Ishikawa (cell line): ENCODE results near the gene SPRYD4.

Experiments
- CEBPB ChIP-seq: IDR thresholded peaks from 2 replicates; pipeline ENCODE4 v1.6.1; 2012
- CREB1 ChIP-seq: IDR thresholded peaks from 2 replicates; pipeline ENCODE4 v1.6.1; 2012; ENCODE audit warnings: low read depth
- FOXM1 ChIP-seq: IDR thresholded peaks from 2 replicates; pipeline ENCODE4 v1.6.1; 2012; ENCODE audit warnings: low read depth, borderline replicate concordance
- RAD21 ChIP-seq: IDR thresholded peaks from 2 replicates; pipeline ENCODE4 v1.6.1; 2012; ENCODE audit warnings: low read depth
- YY1 ChIP-seq: IDR thresholded peaks from 2 replicates; pipeline ENCODE4 v1.6.1; 2012; ENCODE audit warnings: low read depth
- TF ChIP-seq, protein P1 (sequence below): IDR thresholded peaks from 2 replicates; pipeline ENCODE4 v1.6.1; 2012
- TF ChIP-seq, protein P2 (sequence below): IDR thresholded peaks from 2 replicates; pipeline ENCODE4 v1.6.1; 2012; ENCODE audit warnings: low read depth, mild to moderate bottlenecking

DNA sequence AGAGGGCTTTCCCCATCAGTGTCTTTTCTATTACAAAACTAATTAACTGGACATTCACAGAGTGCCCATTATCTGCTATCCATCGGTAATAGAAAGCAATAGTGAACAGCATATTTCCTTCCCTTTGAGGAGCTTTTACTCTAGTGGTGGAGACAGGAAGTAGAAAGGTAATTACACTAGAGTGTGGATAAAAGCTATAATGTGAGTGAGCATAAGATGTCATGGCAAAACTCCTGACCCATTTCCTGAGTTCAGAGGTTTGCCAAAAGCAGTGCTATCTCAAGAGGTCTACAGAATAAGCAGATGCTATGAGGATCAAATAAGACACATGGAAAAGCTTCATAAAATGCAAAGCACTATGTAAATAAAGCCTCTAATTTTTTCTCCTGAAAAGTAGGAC is 43.2 kb upstream of the SPRYD4 start:
- TF ChIP-seq, protein P1, sequence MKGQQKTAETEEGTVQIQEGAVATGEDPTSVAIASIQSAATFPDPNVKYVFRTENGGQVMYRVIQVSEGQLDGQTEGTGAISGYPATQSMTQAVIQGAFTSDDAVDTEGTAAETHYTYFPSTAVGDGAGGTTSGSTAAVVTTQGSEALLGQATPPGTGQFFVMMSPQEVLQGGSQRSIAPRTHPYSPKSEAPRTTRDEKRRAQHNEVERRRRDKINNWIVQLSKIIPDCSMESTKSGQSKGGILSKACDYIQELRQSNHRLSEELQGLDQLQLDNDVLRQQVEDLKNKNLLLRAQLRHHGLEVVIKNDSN: no peak
- TF ChIP-seq, protein P2, sequence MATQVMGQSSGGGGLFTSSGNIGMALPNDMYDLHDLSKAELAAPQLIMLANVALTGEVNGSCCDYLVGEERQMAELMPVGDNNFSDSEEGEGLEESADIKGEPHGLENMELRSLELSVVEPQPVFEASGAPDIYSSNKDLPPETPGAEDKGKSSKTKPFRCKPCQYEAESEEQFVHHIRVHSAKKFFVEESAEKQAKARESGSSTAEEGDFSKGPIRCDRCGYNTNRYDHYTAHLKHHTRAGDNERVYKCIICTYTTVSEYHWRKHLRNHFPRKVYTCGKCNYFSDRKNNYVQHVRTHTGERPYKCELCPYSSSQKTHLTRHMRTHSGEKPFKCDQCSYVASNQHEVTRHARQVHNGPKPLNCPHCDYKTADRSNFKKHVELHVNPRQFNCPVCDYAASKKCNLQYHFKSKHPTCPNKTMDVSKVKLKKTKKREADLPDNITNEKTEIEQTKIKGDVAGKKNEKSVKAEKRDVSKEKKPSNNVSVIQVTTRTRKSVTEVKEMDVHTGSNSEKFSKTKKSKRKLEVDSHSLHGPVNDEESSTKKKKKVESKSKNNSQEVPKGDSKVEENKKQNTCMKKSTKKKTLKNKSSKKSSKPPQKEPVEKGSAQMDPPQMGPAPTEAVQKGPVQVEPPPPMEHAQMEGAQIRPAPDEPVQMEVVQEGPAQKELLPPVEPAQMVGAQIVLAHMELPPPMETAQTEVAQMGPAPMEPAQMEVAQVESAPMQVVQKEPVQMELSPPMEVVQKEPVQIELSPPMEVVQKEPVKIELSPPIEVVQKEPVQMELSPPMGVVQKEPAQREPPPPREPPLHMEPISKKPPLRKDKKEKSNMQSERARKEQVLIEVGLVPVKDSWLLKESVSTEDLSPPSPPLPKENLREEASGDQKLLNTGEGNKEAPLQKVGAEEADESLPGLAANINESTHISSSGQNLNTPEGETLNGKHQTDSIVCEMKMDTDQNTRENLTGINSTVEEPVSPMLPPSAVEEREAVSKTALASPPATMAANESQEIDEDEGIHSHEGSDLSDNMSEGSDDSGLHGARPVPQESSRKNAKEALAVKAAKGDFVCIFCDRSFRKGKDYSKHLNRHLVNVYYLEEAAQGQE: no peak
- no peak for TF ChIP-seq CEBPB
- TF ChIP-seq CREB1: no peak
- no peak for TF ChIP-seq FOXM1
- no peak for TF ChIP-seq YY1
- TF ChIP-seq RAD21: no peak
